ENCODE results near the gene POLDIP2.
A peak's percentile ranks its signal among the peaks of the same experiment; 100 is the strongest.

The POLDIP2 gene

GRCh38 chr17:28372203-28372944 lies 15.0 kb upstream of the POLDIP2 start:
- TF ChIP-seq, protein P1, sequence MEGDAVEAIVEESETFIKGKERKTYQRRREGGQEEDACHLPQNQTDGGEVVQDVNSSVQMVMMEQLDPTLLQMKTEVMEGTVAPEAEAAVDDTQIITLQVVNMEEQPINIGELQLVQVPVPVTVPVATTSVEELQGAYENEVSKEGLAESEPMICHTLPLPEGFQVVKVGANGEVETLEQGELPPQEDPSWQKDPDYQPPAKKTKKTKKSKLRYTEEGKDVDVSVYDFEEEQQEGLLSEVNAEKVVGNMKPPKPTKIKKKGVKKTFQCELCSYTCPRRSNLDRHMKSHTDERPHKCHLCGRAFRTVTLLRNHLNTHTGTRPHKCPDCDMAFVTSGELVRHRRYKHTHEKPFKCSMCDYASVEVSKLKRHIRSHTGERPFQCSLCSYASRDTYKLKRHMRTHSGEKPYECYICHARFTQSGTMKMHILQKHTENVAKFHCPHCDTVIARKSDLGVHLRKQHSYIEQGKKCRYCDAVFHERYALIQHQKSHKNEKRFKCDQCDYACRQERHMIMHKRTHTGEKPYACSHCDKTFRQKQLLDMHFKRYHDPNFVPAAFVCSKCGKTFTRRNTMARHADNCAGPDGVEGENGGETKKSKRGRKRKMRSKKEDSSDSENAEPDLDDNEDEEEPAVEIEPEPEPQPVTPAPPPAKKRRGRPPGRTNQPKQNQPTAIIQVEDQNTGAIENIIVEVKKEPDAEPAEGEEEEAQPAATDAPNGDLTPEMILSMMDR (conservative IDR thresholded peaks at IDR 0.05; ENCODE audit: low read depth) = no peak
- H3K27ac ChIP-seq = peak overlapping the region; percentile 75
- CTCF ChIA-PET = interaction anchor here (0.6 kb wide), 1 partner anchor 92 kb away, joined by 8 read pairs; no protein-coding TSS in a partner anchor
- POLR2A ChIA-PET (ENCODE audit: low non-redundant PET) = no interaction called here
- no peak for DNase-seq (ENCODE audit: low spot score)

GRCh38 chr17:28371245-28372202 lies 14.2 kb upstream of the POLDIP2 start, which contains the start of gene SARM1:
Gene SARM1, plus strand, starts transcription at chr17:28371694. Its CDS starts 339 bp downstream, at chr17:28372033.
- H3K27ac ChIP-seq = peak within 1 kb of the TSS; percentile 75
- CTCF ChIA-PET = interaction anchor here (0.7 kb wide), 2 partner anchors 32 to 48 kb away, joined by 3 read pairs; no protein-coding TSS in a partner anchor
- peak; percentile 64 for DNase-seq (ENCODE audit: low spot score)
- POLR2A ChIA-PET (ENCODE audit: low non-redundant PET) = no interaction called here
- TF ChIP-seq, protein P1 (conservative IDR thresholded peaks at IDR 0.05; ENCODE audit: low read depth) = no peak

GRCh38 chr17:28370744-28371103 lies 13.4 kb upstream of the POLDIP2 start:
- ChIA-PET CTCF (interaction anchor here (0.7 to 0.8 kb wide), 3 partner anchors 10 to 49 kb away, joined by 3 read pairs; no protein-coding TSS in a partner anchor), POLR2A (ENCODE audit: low non-redundant PET) (no interaction called here)
- DNase-seq (ENCODE audit: low spot score) = no peak
- TF ChIP-seq, protein P1 (conservative IDR thresholded peaks at IDR 0.05; ENCODE audit: low read depth) = no peak
- peak overlapping the region; percentile 75; the same call in 1 of the 2 replicates for H3K27ac ChIP-seq

DNA sequence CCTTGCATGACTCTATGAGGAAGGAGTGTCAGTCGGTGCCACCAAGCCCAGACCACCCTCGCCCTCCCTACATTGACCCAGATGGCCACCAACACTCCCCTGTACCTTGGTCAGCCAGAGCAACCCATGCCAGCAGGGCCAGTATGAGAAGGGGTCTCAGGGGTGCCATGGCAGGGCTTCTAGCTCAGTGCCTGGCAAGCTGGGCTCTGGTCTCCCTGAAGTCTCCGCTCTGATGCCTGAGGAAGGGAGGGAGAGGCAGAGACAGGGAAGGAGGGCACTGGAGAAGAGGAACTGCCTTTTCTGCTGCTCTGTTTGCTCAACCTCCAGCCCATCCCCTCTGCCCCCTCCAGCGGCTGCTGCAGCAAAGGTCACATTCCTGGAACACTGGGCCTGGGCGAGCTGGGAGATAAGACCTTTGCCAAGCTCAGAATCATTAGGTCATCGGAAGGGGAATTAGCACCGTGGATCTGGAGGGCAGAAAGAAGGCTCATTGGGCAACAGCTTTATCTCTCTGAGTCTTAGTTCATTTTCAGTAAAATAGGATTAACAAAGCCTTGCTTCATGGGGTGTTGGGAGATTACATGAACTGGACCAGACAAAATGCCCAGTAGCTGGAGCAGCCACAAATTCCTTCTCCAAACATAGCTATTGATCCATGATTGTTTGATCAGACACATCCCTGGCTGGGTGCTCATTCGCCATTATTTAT lies 12.9 kb upstream of the POLDIP2 start, which contains the start of gene VTN:
Gene VTN (minus strand): TSS at position 273 of the 709 bp plus-strand sequence. CDS start 104 bp downstream, at position 169.
- peak within 1 kb of the TSS; percentile 75 for H3K27ac ChIP-seq
- TF ChIP-seq, protein P1 (conservative IDR thresholded peaks at IDR 0.05; ENCODE audit: low read depth) = no peak
- ChIA-PET POLR2A (ENCODE audit: low non-redundant PET) (no interaction called here), CTCF (interaction anchor here (0.8 kb wide), 1 partner anchor 10 kb away, joined by 3 read pairs; no protein-coding TSS in a partner anchor)
- DNase-seq (ENCODE audit: low spot score) = no peak

DNA sequence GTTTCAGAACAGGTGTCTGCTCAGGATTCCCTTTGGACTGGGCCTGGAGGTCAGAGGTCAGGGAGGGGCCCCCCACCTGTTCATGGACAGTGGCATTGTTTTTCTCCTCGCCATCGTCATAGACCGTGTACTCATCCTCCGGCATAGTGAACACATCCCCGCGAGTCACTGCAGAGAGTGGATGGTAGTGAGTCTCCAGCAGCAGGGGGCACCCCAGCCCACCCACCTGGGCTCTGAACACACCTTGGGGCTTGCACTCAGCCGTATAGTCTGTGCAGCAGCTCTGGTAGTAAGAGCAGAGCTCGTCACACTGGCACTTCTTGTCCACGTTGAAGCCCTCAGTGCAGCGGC lies 12.3 kb upstream of the POLDIP2 start:
- DNase-seq (ENCODE audit: low spot score) = no peak
- TF ChIP-seq, protein P1 (conservative IDR thresholded peaks at IDR 0.05; ENCODE audit: low read depth) = no peak
- POLR2A ChIA-PET (ENCODE audit: low non-redundant PET) = no interaction called here
- CTCF ChIA-PET = no interaction called here
- H3K27ac ChIP-seq = peak overlapping the region; percentile 61
